GM18499 (cell line): ENCODE results near the gene STPG1.
A peak's percentile ranks its signal among the peaks of the same experiment; 100 is the strongest.

Experiments
- ATAC-seq: cut with Tn5 transposase; IDR thresholded peaks from one replicate; pipeline ENCODE4 v1.9.1; 2021; ENCODE audit warnings: moderate number of reproducible peaks; ENCODE audit not compliant: insufficient read depth, unreplicated experiment

The STPG1 gene

DNA sequence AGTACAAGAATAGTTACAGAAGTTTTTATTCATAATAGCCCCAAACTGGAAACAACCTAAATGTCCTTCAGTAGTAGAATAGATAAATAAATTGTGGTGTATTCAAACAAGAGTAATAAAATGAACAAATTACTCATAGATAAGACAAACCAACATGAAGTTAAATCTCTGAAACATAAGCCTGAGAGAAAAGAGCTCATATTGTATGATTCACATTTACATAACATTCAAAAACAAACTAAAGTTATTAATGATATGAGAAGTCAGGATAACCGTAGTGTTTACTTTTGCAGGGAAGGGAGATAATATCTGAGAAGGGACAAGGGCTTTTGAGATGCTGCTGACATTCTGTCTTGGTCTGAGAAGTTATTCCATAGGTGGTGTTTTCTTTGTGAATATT, 13.5 kb downstream of the STPG1 start:
- no peak for ATAC-seq

DNA sequence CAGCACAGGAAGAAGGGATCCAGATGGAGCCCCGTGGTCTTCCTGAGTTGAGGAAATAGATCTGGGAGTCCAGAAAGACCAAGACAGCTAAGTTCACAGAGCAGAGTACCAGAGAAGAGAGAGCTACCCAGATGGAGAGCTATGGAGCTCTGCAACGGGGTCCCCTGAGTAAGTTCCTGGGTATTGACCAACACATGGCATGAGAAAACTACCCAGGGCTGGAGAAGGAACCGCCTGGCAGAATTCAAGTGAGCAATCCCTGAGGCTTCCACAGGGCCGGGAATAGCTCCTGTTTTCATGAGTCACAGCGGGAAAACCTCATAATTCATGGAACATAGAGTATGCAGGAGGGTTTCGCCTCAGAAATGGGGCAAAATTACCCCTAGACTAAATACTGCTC, 19.7 kb downstream of the STPG1 start:
- no peak for ATAC-seq

DNA sequence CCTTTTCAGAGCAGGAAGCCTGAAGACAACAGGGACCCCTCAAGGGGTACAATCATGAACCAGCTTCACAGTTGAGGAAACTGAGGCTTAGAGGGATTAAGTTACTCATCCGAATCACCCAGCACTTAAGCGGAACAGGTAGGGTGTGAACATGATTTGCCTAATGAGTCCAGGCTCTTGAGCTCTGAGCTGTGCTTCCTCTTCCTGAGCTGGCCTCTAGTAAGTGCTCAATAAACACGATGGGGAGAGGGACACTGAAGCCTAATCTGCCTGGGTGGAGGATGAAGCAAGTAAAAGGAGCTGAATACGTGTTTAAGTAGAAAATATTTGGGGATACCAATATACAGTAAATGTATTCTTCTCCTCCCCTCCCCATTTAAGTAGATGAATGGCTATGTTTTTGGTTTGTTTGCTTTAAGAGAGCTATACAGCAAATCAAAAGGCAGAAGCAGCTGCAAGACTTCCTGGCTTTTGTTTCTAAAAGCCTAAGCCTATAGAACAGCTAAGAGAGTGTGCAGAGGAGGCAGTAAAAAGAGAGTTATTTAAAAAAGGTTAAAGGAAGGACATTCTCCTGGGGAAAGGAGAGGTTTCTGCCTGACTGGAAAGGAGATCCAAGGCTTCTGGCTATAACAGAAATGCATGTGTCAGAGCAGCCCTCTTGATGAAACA, 20.5 kb downstream of the STPG1 start:
- no peak for ATAC-seq

DNA sequence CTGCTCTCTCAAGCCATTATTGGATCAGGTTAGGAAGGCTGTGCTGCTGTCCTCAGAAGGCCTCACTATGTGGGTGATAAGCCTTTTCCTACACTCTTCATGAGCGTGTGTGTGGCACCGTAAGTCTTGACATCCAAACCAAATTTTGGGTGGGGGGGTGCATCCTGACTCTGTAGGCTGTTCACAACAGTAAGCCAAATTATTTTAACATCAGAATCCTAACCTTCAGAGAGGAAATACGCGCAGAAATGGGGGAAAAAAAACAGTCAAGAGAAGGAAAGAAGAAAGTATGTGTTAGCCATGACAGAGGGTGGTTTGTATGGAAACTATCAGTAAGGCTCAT, 21.0 kb downstream of the STPG1 start:
- ATAC-seq, result no peak

DNA sequence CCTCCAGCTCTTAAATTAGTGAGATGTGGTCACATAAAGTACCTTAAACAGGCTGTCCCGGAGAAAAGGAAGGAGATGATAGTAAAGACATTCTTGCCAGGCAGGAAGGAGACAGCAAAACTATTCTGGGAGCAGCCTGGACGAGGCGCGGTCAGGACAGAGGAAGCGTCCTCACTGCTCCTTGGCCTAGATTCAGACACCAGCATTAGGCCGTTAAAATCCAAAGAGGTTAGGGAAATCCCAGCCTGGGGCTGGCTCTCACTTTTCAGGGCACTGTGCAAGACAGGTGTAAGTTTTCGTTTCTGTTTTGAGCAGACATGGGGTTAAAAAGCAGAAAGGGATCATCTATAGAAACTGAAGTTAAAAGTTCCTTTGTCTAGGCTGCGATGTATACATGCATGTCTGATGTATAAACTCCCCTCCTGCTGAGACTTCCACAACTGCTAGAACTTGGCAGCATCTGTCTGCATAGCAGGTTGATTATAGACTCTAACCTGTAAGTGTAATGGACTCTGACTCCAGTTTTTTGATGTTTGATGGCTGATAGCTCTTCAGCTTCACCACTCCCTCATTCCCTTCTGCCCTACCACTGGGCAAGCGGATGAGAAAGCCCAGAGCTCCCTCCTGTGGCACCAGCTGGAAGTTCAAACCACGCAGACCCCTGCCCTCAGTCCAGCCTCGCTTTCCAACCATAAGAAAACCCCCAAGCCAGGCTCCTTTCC, 21.5 kb downstream of the STPG1 start:
- ATAC-seq, result peak; percentile 40

DNA sequence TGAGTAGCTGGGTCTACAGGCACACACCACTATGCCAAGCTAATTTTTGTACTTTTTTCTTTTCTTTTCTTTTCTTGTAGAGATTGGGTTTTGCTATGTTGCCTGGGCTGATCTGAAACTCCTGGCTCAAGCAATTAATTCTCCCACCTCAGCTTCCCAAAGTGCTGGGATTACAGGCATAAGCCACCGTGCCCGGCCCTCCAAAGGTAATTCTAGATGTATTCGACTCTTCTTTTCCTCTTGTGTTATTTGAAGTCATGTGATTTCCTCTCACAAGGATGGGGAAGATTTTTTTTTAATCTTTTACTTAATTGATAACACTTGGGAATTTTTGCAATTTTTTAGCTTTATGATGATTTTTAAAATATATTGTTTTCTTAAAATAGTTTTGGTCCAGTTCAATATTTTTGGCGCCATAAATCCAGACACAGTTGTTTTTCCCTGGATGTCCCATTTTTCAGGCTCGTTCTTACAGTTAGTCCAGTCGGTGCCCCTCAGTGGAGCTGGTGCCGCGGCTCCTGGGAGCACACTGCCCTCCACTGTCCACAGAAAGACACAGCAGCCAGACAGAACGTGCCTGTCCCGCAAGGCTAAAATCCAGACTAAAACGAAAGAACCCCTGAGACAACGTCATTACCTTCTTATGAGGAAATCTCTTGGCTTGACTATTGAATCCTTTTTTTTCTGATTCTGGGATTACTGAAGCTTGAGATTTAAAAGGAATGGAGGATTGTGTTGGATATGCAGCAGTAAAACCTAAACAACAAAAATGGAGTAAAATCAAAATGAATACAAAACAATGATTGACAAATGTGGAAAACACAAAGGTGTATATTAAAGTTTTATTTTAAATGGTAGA, 22.4 kb downstream of the STPG1 start:
- no peak for ATAC-seq

DNA sequence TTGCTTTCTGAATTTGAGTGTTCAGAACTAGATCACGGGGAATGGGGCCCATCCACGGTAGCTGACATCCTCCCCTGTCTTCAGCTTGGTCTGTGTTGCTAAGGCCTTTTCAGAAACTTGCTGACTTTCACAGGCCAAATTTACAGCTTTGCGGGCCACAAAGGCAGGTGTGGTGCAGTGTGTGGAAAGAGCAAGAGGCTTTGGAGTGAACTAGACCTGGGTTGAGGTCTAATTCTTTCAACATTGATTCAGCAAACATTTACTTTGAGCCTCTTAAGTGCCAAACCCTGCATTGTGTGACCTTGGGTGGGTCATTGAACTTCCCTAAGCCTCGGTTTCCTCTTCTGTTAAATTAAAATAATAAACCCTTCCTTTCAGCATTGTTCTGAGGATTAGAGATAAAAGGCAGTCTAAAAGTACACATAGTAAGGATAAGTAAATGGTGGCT, 24.3 kb downstream of the STPG1 start:
- ATAC-seq, result no peak

DNA sequence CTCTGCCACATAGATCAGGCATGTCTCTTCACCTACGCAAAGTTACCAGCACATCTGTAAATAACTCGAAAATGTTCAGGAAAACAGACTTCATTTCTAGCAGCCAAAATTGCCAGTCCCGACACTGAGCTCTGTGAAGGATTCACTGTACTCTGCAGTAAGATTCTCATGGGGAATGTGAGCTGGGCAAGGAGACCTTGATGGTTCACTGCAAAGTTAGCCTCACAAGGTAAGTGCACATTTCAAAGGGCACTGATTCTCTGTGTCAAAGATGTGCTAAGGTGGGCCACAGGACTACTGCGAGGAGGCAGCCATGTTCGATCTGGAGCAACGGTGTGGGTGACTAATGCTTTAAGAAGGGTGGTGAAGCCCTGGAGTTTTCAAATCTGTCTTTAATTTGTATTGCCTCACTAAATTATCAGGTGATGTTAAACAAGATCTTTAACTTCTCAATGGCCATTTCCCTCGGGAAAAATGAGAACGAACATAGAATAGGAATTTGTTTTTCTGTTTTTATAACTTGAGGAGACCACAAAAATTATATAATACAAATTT, 25.2 kb downstream of the STPG1 start:
- no peak for ATAC-seq

DNA sequence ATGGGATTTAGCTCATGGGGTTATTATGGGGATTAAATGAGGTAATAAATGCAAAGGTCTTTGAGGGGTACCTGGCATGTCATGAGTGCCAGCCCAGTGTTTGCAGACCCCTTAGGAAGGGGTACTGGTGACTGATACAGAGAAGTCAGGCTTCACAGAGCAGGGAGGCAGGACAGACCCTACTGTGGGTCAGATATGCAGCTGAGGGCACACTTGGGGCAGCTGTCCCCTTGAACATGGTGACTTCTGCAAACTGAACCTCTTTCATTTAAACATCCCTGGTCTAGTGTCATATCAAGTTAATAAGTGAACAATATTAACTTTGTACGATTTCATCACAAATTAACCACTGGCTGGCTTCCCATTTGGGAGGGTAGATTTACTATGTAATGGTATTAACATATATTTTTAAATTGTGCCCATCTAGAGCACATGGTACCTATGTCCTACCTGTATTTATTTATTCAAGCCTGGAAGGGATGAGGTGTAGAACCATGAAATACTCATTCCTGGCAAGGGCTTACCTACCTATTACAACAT, 25.9 kb downstream of the STPG1 start:
- ATAC-seq, result no peak

DNA sequence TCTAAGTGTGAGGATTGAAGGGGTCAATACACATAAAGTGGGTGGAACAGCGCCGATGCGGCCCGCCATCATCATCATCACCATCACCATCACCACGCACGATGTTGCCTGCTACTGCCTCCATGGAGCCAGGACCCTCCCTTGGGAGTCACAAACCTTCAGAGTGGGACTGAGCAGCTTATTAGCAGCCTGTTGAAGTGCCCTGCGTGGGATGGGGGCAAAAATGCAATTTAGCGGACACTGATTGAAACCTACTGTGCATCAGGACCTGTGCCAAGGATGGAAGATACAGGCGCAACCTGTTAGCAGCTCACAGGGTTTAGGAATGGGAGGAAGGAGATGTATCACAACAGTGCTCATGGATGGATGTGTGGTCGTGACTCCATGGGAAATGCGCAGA, 26.7 kb downstream of the STPG1 start:
- no peak for ATAC-seq

DNA sequence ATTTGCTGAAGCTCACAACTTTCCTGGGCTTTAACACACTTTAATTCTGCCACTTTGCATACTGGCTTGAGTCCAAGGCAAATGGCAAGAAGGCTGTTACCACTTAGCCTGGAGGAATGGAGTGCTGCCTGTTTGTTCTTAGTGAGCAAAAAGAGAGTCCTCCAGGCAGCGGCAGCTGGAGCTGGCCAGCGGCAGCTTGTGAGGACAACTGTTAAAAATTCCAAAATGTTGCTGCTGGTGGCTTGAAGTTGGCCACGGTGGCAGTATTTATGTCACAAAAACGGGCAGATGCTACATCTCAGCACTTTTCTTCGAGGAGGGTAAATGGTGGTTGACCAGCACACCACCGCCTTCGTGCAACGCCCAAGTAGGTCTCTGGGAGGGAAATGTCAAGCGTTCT, 27.3 kb downstream of the STPG1 start:
- ATAC-seq, result no peak

DNA sequence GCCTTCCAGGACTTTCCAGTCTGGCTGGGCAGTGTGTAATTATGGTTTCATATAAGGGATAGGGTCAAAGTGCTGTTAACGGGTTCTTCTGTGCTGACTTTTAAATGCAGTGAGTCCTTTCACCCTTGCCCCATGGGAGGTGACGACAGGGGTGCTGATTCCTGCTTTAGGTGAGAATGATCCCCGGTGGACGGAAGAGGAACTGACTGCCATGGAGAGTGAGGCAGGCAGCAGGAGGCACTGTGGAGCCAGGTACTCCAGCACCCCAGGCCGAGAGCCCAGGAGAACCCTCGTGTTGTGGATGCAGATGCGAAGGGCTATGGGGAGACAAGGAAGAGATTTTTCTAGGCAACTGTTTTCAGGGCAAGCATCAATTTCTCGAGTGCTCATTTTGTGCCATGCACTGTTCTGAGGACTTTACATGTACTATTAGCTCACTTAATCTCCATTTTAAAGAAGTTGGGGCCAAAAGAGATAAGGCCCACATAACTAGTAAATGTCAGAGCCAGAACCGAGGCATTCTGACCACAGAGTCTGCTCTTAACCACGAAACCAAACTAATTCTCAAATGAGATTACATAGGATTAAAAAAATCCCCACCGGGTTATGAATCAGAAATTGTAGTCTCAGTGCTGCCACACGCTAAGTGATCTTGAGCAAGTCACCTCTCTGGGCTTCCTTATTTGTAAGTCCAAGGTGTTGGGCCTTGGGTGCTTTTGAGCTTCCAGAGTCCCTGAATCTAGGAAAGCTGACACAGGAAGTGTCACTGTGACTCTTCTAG, 28.2 kb downstream of the STPG1 start:
- ATAC-seq, result no peak

DNA sequence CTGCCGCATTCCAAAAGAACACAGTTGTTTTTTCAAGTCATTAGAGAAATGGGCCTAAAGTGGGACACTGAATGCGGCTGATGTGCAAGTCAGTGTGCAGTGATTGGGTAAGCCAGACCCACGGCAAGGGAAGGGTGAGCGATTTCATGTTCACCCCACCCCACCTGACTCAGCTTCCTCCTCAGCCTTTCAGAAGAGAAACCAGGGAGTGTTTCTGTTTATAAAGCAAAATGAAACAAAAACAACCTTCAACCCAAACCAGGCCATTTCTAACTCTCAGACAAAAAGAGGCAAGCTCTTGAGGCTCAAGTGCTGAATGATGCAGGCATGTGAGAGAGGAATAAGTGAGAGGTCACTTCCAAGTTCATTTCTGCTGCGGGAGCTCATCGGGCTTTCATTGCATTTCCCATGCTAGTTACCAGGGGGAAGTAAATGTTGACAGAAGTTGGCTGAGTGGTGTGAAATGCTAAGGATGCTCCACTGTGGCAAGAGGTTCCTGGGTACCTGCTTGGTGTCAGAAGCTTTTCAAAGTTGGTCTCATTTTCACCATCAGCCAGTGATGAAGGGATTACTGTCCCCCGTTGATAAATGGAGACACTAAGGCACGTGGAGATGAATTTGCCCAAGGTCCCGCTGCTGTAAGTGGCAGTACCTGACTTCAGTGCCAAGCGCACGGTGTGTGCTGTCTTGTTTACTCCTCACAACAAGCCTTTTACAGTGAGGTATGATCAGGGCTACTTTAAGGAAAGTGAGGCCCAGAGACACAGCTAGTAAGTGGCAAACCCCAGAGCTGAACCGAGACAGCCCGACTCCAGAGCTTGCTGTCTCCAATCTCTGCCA, 29.1 kb downstream of the STPG1 start:
- ATAC-seq, result peak; percentile 51

DNA sequence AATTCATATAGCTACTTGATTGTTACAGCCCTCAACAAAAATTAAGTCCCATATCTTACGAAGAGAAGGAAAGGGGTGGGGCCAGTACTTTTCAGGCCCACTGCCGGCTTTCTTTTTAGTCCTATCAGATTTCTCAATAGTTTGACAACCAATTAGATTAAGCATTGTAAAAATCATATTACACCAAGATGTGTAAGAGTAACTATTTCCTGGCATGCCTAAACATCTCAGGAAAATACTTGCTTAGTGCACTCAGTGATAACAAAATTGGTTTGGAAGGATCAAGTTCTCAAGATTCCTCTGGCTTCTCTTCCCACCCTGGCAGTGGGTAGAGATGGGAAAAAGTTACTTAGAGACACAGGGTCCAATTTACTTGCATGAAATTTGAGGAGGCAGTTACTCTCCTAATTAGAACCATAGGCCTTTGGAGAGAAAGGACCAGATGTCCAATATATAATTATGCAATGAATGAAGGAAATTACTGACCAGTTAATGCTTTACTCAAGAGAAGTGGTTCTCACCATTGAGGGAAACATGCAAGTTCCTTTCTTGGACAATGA, 30.1 kb downstream of the STPG1 start:
- no peak for ATAC-seq

DNA sequence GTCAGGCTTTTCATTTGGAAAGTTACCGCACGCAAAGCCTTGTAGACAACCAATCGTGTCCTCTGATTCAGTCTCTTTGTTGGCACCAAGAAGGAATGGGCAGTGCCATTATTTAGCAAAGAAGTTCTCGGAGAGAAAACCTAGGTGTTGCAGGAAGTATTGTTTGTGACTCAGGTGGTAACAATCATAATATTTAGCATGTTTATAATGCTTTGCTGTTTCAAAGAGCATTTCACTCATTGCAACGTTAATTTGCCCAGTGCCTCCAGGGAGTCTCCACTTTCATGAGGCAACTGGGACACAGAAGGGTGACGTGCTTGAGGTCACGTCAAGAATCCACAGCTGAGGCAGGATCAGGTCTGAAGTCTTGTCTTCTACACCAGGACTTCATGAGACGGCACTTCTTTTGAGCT, 31.4 kb downstream of the STPG1 start:
- ATAC-seq, result no peak

DNA sequence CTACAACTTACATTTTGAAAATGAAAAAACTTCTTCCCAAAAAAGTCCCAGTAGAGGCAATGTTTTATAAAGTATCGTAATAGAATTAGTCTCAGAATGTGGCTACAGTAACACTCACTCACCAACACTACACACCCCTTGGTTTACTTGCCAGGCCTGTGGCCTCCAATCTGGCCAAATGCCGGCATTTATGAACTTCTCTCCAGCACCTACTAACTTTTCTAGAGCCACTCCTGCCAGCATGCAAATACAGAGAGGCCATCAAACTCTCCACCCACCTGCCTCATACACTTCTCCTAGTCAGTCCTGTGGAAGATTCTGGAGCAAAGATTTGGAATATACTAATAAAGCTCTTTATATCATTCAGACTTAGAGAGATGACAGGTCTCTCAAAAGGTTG, 32.3 kb downstream of the STPG1 start:
- ATAC-seq, result no peak

DNA sequence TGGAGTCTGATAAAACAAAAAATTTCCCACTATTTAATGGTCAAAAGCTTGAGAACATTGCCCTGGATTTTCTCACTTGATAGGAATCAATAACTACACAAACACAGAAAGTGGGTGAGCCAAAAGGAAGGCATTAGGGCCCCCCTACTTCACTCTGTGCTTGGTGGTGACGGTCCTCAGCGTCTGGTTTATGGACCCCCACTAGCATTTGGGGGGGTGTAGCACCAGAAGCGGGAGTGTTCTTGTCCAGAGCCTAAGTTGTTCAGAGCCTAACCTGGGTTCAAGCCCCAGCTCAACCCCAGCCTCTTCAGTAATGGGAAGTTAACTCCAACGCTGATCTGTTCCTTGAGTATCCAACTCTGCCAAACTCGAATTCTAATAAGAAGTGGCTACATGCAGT, 33.1 kb downstream of the STPG1 start:
- no peak for ATAC-seq

DNA sequence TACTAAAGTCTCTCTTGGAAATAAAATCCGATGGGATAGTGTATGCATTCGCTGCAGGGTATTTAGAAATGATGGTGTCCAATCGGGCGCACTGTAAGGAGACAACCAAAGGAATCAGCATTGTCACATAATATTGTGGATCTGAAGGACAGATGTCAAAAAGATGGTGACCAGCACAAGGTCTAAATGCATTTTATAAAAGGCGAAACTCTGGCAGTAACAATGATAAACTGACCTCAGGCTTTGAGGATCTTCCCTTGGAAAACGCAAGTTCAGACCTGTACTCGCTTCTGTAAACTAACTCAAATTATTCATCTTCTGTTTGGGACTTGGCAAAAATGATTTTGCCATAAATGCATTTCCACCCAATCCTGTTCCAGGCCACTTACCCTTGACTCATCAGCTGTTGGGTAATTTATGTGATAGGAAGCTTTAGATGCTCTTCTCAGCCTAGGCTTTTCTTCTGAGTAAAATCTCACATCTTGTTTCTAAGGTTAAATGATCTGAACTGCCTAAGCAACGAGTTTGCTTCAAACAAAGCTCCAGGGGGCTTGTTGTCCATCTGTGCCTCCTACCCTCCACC, 33.8 kb downstream of the STPG1 start:
- ATAC-seq, result no peak
